OCI-LY3 (cell line): Measurements from ENCODE around the gene ZNF77.
A peak's percentile ranks its signal among the peaks of the same experiment; 100 is the strongest.

Experiments used
- H2AFZ ChIP-seq: fragments of 200-600, 300-600 bp; shearing (Covaris generic); 2 replicates; pipeline ENCODE4 v1.6.0; 2014; ENCODE audit warnings: antibody characterized with exemption, low read depth, low read length
- H3K27ac ChIP-seq: fragments of 200-600, 300-600 bp; sonication (generic); 2 replicates; pipeline ENCODE4 v1.5.1; 2014; ENCODE audit warnings: mild to moderate bottlenecking, low read length, moderate library complexity, mixed read lengths
- H3K27me3 ChIP-seq: fragments of 200-600, 300-600 bp; sonication (generic); 2 replicates; pipeline ENCODE4 v1.6.1; 2014; ENCODE audit warnings: low read depth, low read length, mixed read lengths
- H3K36me3 ChIP-seq: fragments of 200-600, 300-600 bp; sonication (generic); replicated peaks from 2 replicates; pipeline ENCODE3; 2014; ENCODE audit warnings: low read depth, low read length, mixed read lengths
- H3K4me1 ChIP-seq: fragments of 300-600, 200-600 bp; sonication (generic); 2 replicates; pipeline ENCODE4 v1.6.1; 2014; ENCODE audit warnings: low read length, mixed read lengths
- H3K4me2 ChIP-seq: fragments of 200-600, 300-600 bp; sonication (generic); 2 replicates; pipeline ENCODE4 v1.6.1; 2014; ENCODE audit warnings: low read length, mixed read lengths
- H3K4me3 ChIP-seq: fragments of 300-600, 200-600 bp; sonication (generic); 2 replicates; pipeline ENCODE4 v1.5.1; 2014; ENCODE audit warnings: antibody characterized with exemption, mild to moderate bottlenecking, low read length, moderate library complexity
- H3K79me2 ChIP-seq: fragments of 300-600, 200-600 bp; shearing (Covaris generic); 2 replicates; pipeline ENCODE4 v1.6.1; 2014; ENCODE audit warnings: mild to moderate bottlenecking, low read length, mixed read lengths
- H3K9ac ChIP-seq: fragments of 300-600, 200-600 bp; shearing (Covaris generic); 2 replicates; pipeline ENCODE4 v1.6.0; 2014; ENCODE audit warnings: mild to moderate bottlenecking, low read length, moderate library complexity
- H3K9me3 ChIP-seq: fragments of 200-600, 300-600 bp; shearing (Covaris generic); 2 replicates; pipeline ENCODE4 v1.6.1; 2014; ENCODE audit warnings: low read length, mixed read lengths; ENCODE audit not compliant: insufficient read depth
- H4K20me1 ChIP-seq: fragments of 200-600, 300-600 bp; sonication (generic); 2 replicates; pipeline ENCODE4 v1.6.1; 2016; ENCODE audit warnings: low read length, mixed read lengths; ENCODE audit not compliant: insufficient read depth
- CTCF ChIP-seq: fragments of 200-600, 300-600 bp; sonication (generic); IDR thresholded peaks from 2 replicates; pipeline ENCODE4 v1.5.1; 2014; ENCODE audit warnings: antibody characterized with exemption, low read length, low read depth
- EZH2phosphoT487 ChIP-seq: fragments of 200-600 bp; shearing (Covaris generic); IDR thresholded peaks from 2 replicates; pipeline ENCODE4 v1.6.1; 2018; ENCODE audit warnings: antibody characterized with exemption, mixed run types, low read depth

The ZNF77 gene

GRCh38 chr19:2888731-2889224 is 56.0 kb downstream of the ZNF77 start:
- no peaks in the 10 kb centered on the region for H3K79me2 ChIP-seq
- peak overlapping the region; percentile 73; the same call in 1 of the 2 replicates for H2AFZ ChIP-seq
- peak overlapping the region; percentile 63 for H3K9ac ChIP-seq
- H3K4me1 ChIP-seq: peaks cover 13% of the 10 kb centered on the region
- no peaks in the 10 kb centered on the region for H4K20me1 ChIP-seq
- peak overlapping the region; percentile 71 for H3K4me3 ChIP-seq
- no peaks in the 10 kb centered on the region for H3K9me3 ChIP-seq
- H3K27me3 ChIP-seq: no peaks in the 10 kb centered on the region
- no peaks in the 10 kb centered on the region for H3K36me3 ChIP-seq
- peak overlapping the region; percentile 71 for H3K27ac ChIP-seq
- TF ChIP-seq CTCF (no peak), EZH2phosphoT487 (no peak)
- peak overlapping the region; percentile 80 for H3K4me2 ChIP-seq

DNA sequence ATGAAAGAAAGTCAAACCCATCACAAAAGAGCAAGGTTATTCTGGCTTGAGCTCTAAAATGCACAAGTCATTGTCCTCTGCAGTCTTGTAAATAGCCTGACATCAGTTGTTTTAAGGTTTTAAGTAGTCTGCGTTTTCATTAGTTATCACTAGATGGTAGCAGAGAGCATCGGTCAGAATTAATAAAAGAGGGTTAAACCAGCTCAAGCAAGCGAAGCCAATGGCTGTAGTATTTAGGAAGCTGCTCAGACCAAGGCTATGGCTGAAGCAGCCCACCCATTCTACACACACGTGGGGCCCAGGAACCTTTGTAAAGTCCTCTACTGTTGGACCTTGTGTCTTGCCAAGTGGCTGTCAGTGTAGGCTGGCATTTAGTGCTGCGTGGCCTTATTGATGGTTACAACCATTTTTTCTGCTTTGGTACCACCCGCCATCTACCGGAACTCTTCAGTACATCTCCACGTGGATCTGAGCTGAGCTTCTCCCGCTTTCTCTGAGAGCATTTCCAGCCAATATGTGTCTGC is 57.3 kb downstream of the ZNF77 start:
- Histone ChIP-seq H3K79me2 (no peaks in the 10 kb centered on the region), H3K4me1 (peaks cover 13% of the 10 kb centered on the region), H3K9me3 (no peaks in the 10 kb centered on the region), H3K27ac (peak overlapping the region; percentile 71), H3K4me2 (peak overlapping the region; percentile 80), H3K36me3 (no peaks in the 10 kb centered on the region), H4K20me1 (no peaks in the 10 kb centered on the region), H3K27me3 (no peaks in the 10 kb centered on the region), H3K4me3 (peak overlapping the region; percentile 71), H2AFZ (peak overlapping the region; percentile 91), H3K9ac (peak overlapping the region; percentile 63)
- TF ChIP-seq CTCF: peak; percentile 73
- no peak for TF ChIP-seq EZH2phosphoT487

DNA sequence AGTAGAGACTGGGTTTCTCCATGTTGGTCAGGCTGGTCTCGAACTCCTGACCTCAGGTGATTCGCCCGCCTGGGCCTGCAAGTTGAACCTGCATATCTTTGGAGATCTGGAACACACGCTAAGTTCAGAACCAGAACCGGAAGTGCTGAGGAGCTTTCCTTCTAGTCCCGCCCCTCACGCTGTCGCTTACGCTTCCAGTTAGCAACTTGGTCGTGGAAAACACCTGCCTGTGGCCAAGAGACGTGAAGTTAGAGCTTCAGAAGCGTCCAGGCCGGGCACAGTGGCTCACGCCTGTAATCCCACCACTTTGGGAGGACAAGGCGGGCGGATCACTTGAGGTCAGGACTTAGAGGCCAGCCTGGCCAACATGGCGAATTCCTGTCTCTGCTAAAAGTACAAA is 59.0 kb downstream of the ZNF77 start:
- no peaks in the 10 kb centered on the region for H3K36me3 ChIP-seq
- H4K20me1 ChIP-seq: no peaks in the 10 kb centered on the region
- H3K79me2 ChIP-seq: no peaks in the 10 kb centered on the region
- TF ChIP-seq CTCF (no peak), EZH2phosphoT487 (no peak)
- H3K9ac ChIP-seq: no peak overlapping the region
- no peaks in the 10 kb centered on the region for H3K9me3 ChIP-seq
- no peaks in the 10 kb centered on the region for H3K27me3 ChIP-seq
- peaks cover 13% of the 10 kb centered on the region for H3K4me1 ChIP-seq
- no peak overlapping the region for H3K27ac ChIP-seq
- H2AFZ ChIP-seq: no peak overlapping the region
- no peak overlapping the region for H3K4me2 ChIP-seq
- H3K4me3 ChIP-seq: no peak overlapping the region

DNA sequence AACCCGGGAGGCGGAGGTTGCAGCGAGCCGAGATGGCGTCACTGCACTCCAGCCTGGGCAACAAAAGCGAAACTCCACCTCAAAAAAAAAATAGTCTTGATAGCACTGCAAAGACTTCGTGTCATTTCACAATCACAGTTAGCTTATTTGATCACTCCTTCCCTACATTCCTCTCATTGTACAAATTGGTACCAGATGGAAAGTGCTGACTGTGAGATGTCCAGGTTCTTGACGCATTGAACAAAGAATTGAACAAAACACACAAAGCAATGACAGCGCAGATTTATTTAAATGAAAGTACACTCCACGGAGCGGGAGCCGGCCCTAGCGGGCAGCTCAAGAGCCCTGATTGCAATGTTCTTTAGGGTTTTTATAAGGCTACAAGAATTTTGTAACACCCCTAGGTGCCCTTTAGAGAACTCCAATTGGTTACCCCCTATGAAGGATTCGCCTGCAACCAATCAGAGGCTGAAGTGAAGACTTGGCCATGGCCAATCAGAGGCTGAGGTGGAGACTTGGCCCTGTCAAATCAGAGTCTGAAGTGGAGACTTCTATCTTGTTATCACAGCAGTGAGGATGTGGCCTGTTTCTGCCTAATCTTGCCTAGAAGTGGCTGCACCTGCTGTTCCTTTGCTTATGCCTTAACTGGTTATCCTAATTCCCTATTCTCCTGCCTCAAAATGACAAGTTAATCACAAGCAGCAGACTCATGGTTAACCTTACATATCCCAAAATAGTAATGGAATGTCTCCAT is 60.9 kb downstream of the ZNF77 start:
- no peak overlapping the region for H3K4me3 ChIP-seq
- no peaks in the 10 kb centered on the region for H3K79me2 ChIP-seq
- H2AFZ ChIP-seq: no peak overlapping the region
- TF ChIP-seq EZH2phosphoT487: no peak
- TF ChIP-seq CTCF: no peak
- 0 out of 2 replicates have a peak, but pooled peaks cover 2% of the 10 kb centered on the region for H3K9me3 ChIP-seq
- H3K4me2 ChIP-seq: no peak overlapping the region
- no peak overlapping the region for H3K9ac ChIP-seq
- H4K20me1 ChIP-seq: no peaks in the 10 kb centered on the region
- no peaks in the 10 kb centered on the region for H3K27me3 ChIP-seq
- H3K27ac ChIP-seq: no peak overlapping the region
- H3K36me3 ChIP-seq: no peaks in the 10 kb centered on the region
- peaks cover 13% of the 10 kb centered on the region for H3K4me1 ChIP-seq
